Aorta (tissue), 5 donors: ENCODE results near the gene C19orf44. TPM values are rescaled to one million over a fixed set of nuclear protein-coding genes. Genes with fewer than 3 reads are reported as not detected.
A peak's percentile ranks its signal among the peaks of the same experiment; 100 is the strongest.
"Not testable (repeated sequence)": the region's sequence is repeated elsewhere in the genome, so short reads cannot be mapped to it uniquely, and the experiment has no call there.

Experiments used
- ATAC-seq: fragments of 200-7000 bp; cut with Tn5 transposase; one replicate; pipeline ENCODE4 v1.9.1; 2022; ENCODE audit warnings: moderate library complexity; ENCODE audit not compliant: low FRiP score
- DNase-seq, 2 donors: peaks; one replicate each; pipeline ENCODE4 v3.0.0-alpha.2; 2020
- H3K27ac ChIP-seq, 2 donors: one replicate each; pipeline ENCODE4 v1.5.1; 2013; ENCODE audit warnings: low read length in 2 of 2, mild to moderate bottlenecking in 2 of 2, moderate library complexity in 2 of 2, control low read depth in 1 of 2, inconsistent platforms in 1 of 2, low read depth in 1 of 2
- H3K27me3 ChIP-seq, 2 donors: one replicate each; pipeline ENCODE4 v1.6.1; 2013; ENCODE audit warnings: control low read depth in 1 of 2, low read length in 1 of 2, mild to moderate bottlenecking in 1 of 2, moderate library complexity in 1 of 2; ENCODE audit not compliant: insufficient read depth in 2 of 2, control insufficient read depth in 1 of 2
- H3K36me3 ChIP-seq, 2 donors: one replicate each; pipeline ENCODE4 v1.6.1; 2013; ENCODE audit warnings: control low read depth in 1 of 2, low read length in 1 of 2, mild to moderate bottlenecking in 1 of 2; ENCODE audit not compliant: insufficient read depth in 2 of 2, control insufficient read depth in 1 of 2
- H3K4me1 ChIP-seq, 2 donors: one replicate each; pipeline ENCODE4 v1.6.1; 2013; ENCODE audit warnings: low read length in 2 of 2, control low read depth in 1 of 2, mild to moderate bottlenecking in 1 of 2, moderate library complexity in 1 of 2; ENCODE audit not compliant: insufficient read depth in 2 of 2, control insufficient read depth in 1 of 2
- H3K4me3 ChIP-seq, 2 donors: one replicate each; pipeline ENCODE4 v1.5.1; 2013; ENCODE audit warnings: low read length in 2 of 2, control low read depth in 1 of 2, mild to moderate bottlenecking in 1 of 2
- H3K9me3 ChIP-seq: one replicate; pipeline ENCODE4 v1.6.1; 2013; ENCODE audit warnings: mild to moderate bottlenecking, low read length; ENCODE audit not compliant: control insufficient read depth
- WGBS, 2 donors: extraction: QIAGEN DNeasy Blood & Tissue Kit; methylation state at CpG; one replicate each; pipeline ENCODE4 v1.1.7; 2013; 5-methylcytosine and 5-hydroxymethylcytosine counted together
- intact Hi-C, 2 donors: fragments of 100-400 bp; cut with DNase I; formaldehyde crosslinking; loops; one replicate each; pipeline versions ENCODE4 v1.14.2 to v1.15.0; 2022
- polyA plus RNA-seq, 2 donors: library from polyadenylated mRNA; stranded (reverse); fragments of 200-250 nt; gene quantifications; one replicate each; pipeline ENCODE4 v1.2.3, GENCODE V29; 2013
- total RNA-seq, 2 donors: library from RNA; stranded (reverse); fragmentation: NEBNext Ultra II Directional; extraction: Animal tissue kit (Norgen Biotek cat#: 25700); gene quantifications; one replicate each; pipeline ENCODE4 v1.2.1, GENCODE V29; 2021
- donor health status: healthy with polysubstance abuse.
- donor health status: Bipolar disorder and iron deficiency.
- donor health status: DM: no; HTN: no; CAD: no.
- donor health status: DM: no; HTN: no; CAD: no.
- donor health status: DM: yes; HTN: yes; CAD: no.

C19orf44 gene
- total and polyA plus RNA-seq, 4 donors = 1.4 to 8.2 (median 5.0) TPM

- Histone ChIP-seq H3K36me3 (no peaks in the 10 kb centered on the region), H3K27ac (no peak overlapping the region), H3K4me1 (no peaks in the 10 kb centered on the region), H3K9me3 (no peaks in the 10 kb centered on the region), H3K27me3 (no peaks in the 10 kb centered on the region), H3K4me3 (no peak overlapping the region)
- intact Hi-C loops = no loop called here
- DNase-seq (no peak), ATAC-seq (no peak)
- WGBS, 2 donors = 78 to 81% methylated on average over 12 of the region's 12 CpGs
These were observed 32.1 kb upstream of the C19orf44 start for GRCh38 chr19:16463991-16464575.

- DNase-seq = no peak
- ATAC-seq = no peak
- intact Hi-C loops = no loop called here
These were observed 31.0 kb upstream of the C19orf44 start for GRCh38 chr19:16465239-16465638.

GRCh38 chr19:16466802-16467427 is 29.3 kb upstream of the C19orf44 start:
- H3K9me3 ChIP-seq, H3K4me1 ChIP-seq, DNase-seq, ATAC-seq, H3K27ac ChIP-seq, H3K4me3 ChIP-seq, intact Hi-C loops, H3K27me3 ChIP-seq, H3K36me3 ChIP-seq: not testable (repeated sequence)
- WGBS, 2 donors = 78 to 81% methylated on average over 12 of the region's 12 CpGs

More at GRCh38 chr19:16465239-16465638, 31.0 kb upstream of the C19orf44 start:
- H3K27me3 ChIP-seq = no peaks in the 10 kb centered on the region
- no peaks in the 10 kb centered on the region for H3K9me3 ChIP-seq
- H3K36me3 ChIP-seq = no peaks in the 10 kb centered on the region
- H3K4me3 ChIP-seq = no peak overlapping the region
- WGBS, 2 donors = 95 to 96% methylated on average over 5 of the region's 5 CpGs
- H3K4me1 ChIP-seq = no peaks in the 10 kb centered on the region
- H3K27ac ChIP-seq = no peak overlapping the region

GRCh38 chr19:16467581-16467980 is 28.6 kb upstream of the C19orf44 start:
- DNase-seq = no peak
- H3K4me3 ChIP-seq = no peak overlapping the region
- intact Hi-C loops = no loop called here
- no peak for ATAC-seq
- WGBS, 2 donors = 69% methylated on average over 6 of the region's 6 CpGs
- no peaks in the 10 kb centered on the region for H3K4me1 ChIP-seq
- no peak overlapping the region for H3K27ac ChIP-seq
- H3K27me3 ChIP-seq = no peaks in the 10 kb centered on the region
- H3K9me3 ChIP-seq = no peaks in the 10 kb centered on the region
- H3K36me3 ChIP-seq = no peaks in the 10 kb centered on the region

- ATAC-seq (no peak), DNase-seq (no peak)
- H3K4me1 ChIP-seq = no peaks in the 10 kb centered on the region
- 26 to 27% methylated on average over 7 of the region's 7 CpGs for WGBS, 2 donors
- H3K27me3 ChIP-seq = no peaks in the 10 kb centered on the region
- no peak overlapping the region for H3K4me3 ChIP-seq
- no peaks in the 10 kb centered on the region for H3K9me3 ChIP-seq
- no peak overlapping the region for H3K27ac ChIP-seq
- intact Hi-C loops = no loop called here
- H3K36me3 ChIP-seq = no peaks in the 10 kb centered on the region
These were observed 25.7 kb upstream of the C19orf44 start for GRCh38 chr19:16470541-16470910.

- H3K27ac ChIP-seq = no peak overlapping the region
- no peaks in the 10 kb centered on the region for H3K36me3 ChIP-seq
- WGBS, 2 donors = 0 to 1% methylated on average over 39 to 67 of the region's 67 CpGs
- peak overlapping the region; percentile 84 to 88 for H3K4me3 ChIP-seq
- intact Hi-C loops = no loop called here
- ATAC-seq (peak; percentile 8), DNase-seq (peak in 1 of 2 donors; percentile 82)
- H3K4me1 ChIP-seq = no peaks in the 10 kb centered on the region
- H3K9me3 ChIP-seq = no peaks in the 10 kb centered on the region
- H3K27me3 ChIP-seq = no peaks in the 10 kb centered on the region
These were observed 25.0 kb upstream of the C19orf44 start for GRCh38 chr19:16470911-16471811.

- ATAC-seq, intact Hi-C loops: not testable (repeated sequence)
- 51 to 66% methylated on average over 2 of the region's 2 CpGs for WGBS, 2 donors
These were observed 23.7 kb upstream of the C19orf44 start for GRCh38 chr19:16472559-16472899.

GRCh38 chr19:16472992-16473391 is 23.2 kb upstream of the C19orf44 start:
- WGBS, 2 donors = 82 to 97% methylated on average over 2 of the region's 2 CpGs
- intact Hi-C loops = no loop called here
- Histone ChIP-seq H3K27ac (no peak overlapping the region), H3K4me1 (no peaks in the 10 kb centered on the region), H3K27me3 (no peaks in the 10 kb centered on the region), H3K36me3 (no peaks in the 10 kb centered on the region), H3K9me3 (no peaks in the 10 kb centered on the region), H3K4me3 (no peak overlapping the region)
- no peak for DNase-seq
- ATAC-seq = no peak

More at GRCh38 chr19:16472559-16472899, 23.7 kb upstream of the C19orf44 start:
- not testable (repeated sequence) for H3K4me1 ChIP-seq, H3K27ac ChIP-seq, H3K27me3 ChIP-seq, H3K9me3 ChIP-seq, H3K36me3 ChIP-seq, DNase-seq
- H3K4me3 ChIP-seq = peak overlapping the region in 1 of 2 donors; percentile 52
